HepG2 (cell line): ENCODE measurements around the gene ZCCHC24. TPM values are rescaled to one million over a fixed set of nuclear protein-coding genes. Genes with fewer than 3 reads are reported as not detected.

Experiments used
- ATAC-seq: fragments of 200-7000 bp; cut with Tn5 transposase; 3 replicates; pipeline ENCODE4 v1.9.1; 2020; ENCODE audit warnings: mild to moderate bottlenecking, moderate library complexity
- BruUV-seq: library from RNA; stranded (reverse); fragments of 400-500 nt; replicated peaks from 2 replicates; lab custom pipeline; 2021; lab: Mats Ljungman, UMichigan
- CTCF ChIA-PET: fragments of 300-600 bp; formaldehyde crosslinking; extraction: SDS; loops from one replicate; lab custom pipeline; 2021; ENCODE audit warnings: low total read pairs, inconsistent platforms, low intra/inter-chr PET ratio; lab: Yijun Ruan, JAX
- POLR2A ChIA-PET: fragments of 350-600 bp; sonication (Branson Sonifier 250); formaldehyde crosslinking; loops from one replicate; lab custom pipeline; 2020; ENCODE audit warnings: antibody characterized with exemption, inconsistent platforms; lab: Yijun Ruan, JAX
- DNase-seq: peaks from one replicate; pipeline ENCODE4 v3.0.0-alpha.2; 2015; ENCODE audit warnings: low spot score
- FAIRE-seq: peaks from 3 replicates; lab custom pipeline; 2011; peaks lifted over from hg19 to GRCh38; lab: Jason Lieb, UNC
- H2AFZ ChIP-seq: one replicate; pipeline ENCODE4 v1.6.1; 2011; ENCODE audit warnings: low read length, inconsistent platforms
- H3K27ac ChIP-seq: fragments of 300-600 bp; 3 replicates; pipeline ENCODE4 v1.8.0; 2011; ENCODE audit warnings: mixed run types, mild to moderate bottlenecking, mixed read lengths, low read length, inconsistent platforms; ENCODE audit not compliant: insufficient read depth; ENCODE audit errors: extremely low read length
- H3K27me3 ChIP-seq, 2 experiments: fragments of 200-600 bp in 1 of 2; 2 replicates in 1 of 2; 3 replicates in 1 of 2; pipeline versions ENCODE4 v1.6.0 to v1.8.0; 2011; ENCODE audit warnings: low read length in 2 of 2, mild to moderate bottlenecking in 2 of 2, moderate library complexity in 2 of 2, inconsistent platforms in 1 of 2; ENCODE audit not compliant: insufficient read depth in 2 of 2, control insufficient read depth in 1 of 2
- H3K36me3 ChIP-seq, 2 experiments: fragments of 200-600 bp in 1 of 2; replicated peaks in 1 of 2; 2 replicates in 1 of 2; 3 replicates in 1 of 2; pipeline versions ENCODE4 v1.5.1 to v1.8.0; 2011; ENCODE audit warnings: low read length in 2 of 2, inconsistent platforms in 1 of 2; ENCODE audit not compliant: insufficient read depth in 2 of 2, control insufficient read depth in 1 of 2
- H3K4me1 ChIP-seq: 2 replicates; pipeline ENCODE4 v1.5.1; 2012; ENCODE audit warnings: low read length, inconsistent platforms; ENCODE audit not compliant: insufficient read depth
- H3K4me2 ChIP-seq: 2 replicates; pipeline ENCODE4 v1.6.0; 2011; ENCODE audit warnings: low read depth, low read length, inconsistent platforms
- H3K4me3 ChIP-seq, 3 experiments: fragments of 200-600 bp in 1 of 3; sonication (generic), shearing (Covaris generic) in 1 of 3; replicated peaks in 1 of 3; 2 replicates each; pipeline ENCODE4 v1.5.1; 2011 to 2016; ENCODE audit warnings: low read length in 3 of 3, inconsistent platforms in 2 of 3, low read depth in 2 of 3, mild to moderate bottlenecking in 2 of 3, control low read depth in 1 of 3, mixed read lengths in 1 of 3; ENCODE audit not compliant: insufficient read depth in 1 of 3
- H3K79me2 ChIP-seq: one replicate; pipeline ENCODE4 v1.6.1; 2011; ENCODE audit warnings: low read length, inconsistent platforms; ENCODE audit not compliant: insufficient read depth
- H3K9ac ChIP-seq: 2 replicates; pipeline ENCODE4 v1.6.0; 2011; ENCODE audit warnings: mild to moderate bottlenecking, low read depth, low read length, inconsistent platforms; ENCODE audit not compliant: insufficient read depth
- H3K9me3 ChIP-seq: 2 replicates; pipeline ENCODE4 v1.5.1; 2012; ENCODE audit warnings: mild to moderate bottlenecking, low read length
- H4K20me1 ChIP-seq: 2 replicates; pipeline ENCODE4 v1.6.0; 2011; ENCODE audit warnings: inconsistent platforms, mild to moderate bottlenecking, low read length, moderate library complexity; ENCODE audit not compliant: insufficient read depth
- ASH2L ChIP-seq: fragments of 300-600, 200-600 bp; sonication (generic); IDR thresholded peaks from 2 replicates; pipeline ENCODE4 v1.7.0; 2017; ENCODE audit warnings: low read depth, mild to moderate bottlenecking, moderate library complexity, mixed read lengths, low read length; ENCODE audit not compliant: insufficient read length
- ATF7-NPFF ChIP-seq: sonication (generic); formaldehyde crosslinking; IDR thresholded peaks from 2 replicates; pipeline ENCODE4 v1.8.1; 2023; ENCODE audit warnings: mild to moderate bottlenecking, low read depth, missing genetic modification reagents, moderate library complexity
- CEBPB ChIP-seq: IDR thresholded peaks from 2 replicates; pipeline ENCODE4 v1.6.1; 2011; ENCODE audit warnings: low read depth, low read length, improper control_type of control experiment, borderline replicate concordance
- EHMT2 ChIP-seq: fragments of 200-600 bp; sonication (generic); IDR thresholded peaks from 2 replicates; pipeline ENCODE4 v1.7.0; 2017; ENCODE audit warnings: antibody characterized with exemption, low read depth, low read length, borderline replicate concordance
- HIC2 ChIP-seq: sonication (generic); formaldehyde crosslinking; IDR thresholded peaks from 2 replicates; pipeline ENCODE4 v1.9.0; 2022; ENCODE audit warnings: low read depth, missing genetic modification reagents
- HNRNPL ChIP-seq: fragments of 200-400 bp; formaldehyde crosslinking; IDR thresholded peaks from 2 replicates; pipeline ENCODE4 v1.6.1; 2017; ENCODE audit warnings: mild to moderate bottlenecking, low read depth, low read length
- KDM4B ChIP-seq: sonication (generic); formaldehyde crosslinking; IDR thresholded peaks from 2 replicates; pipeline ENCODE4 v1.4.0; 2020; ENCODE audit warnings: missing genetic modification reagents
- MTA3 ChIP-seq: sonication (generic); formaldehyde crosslinking; IDR thresholded peaks from 2 replicates; pipeline ENCODE4 v1.4.0; 2020; ENCODE audit warnings: missing genetic modification reagents
- NFYB ChIP-seq: sonication (generic); formaldehyde crosslinking; IDR thresholded peaks from 2 replicates; pipeline ENCODE4 v1.4.0; 2020; ENCODE audit warnings: missing genetic modification reagents
- RARG ChIP-seq: sonication (generic); formaldehyde crosslinking; IDR thresholded peaks from 2 replicates; pipeline ENCODE4 v1.4.0; 2020; ENCODE audit warnings: low read depth, mild to moderate bottlenecking, missing genetic modification reagents
- ZBTB33 ChIP-seq: sonication (generic); formaldehyde crosslinking; IDR thresholded peaks from 2 replicates; pipeline ENCODE4 v1.4.0; 2020; ENCODE audit warnings: missing genetic modification reagents
- ZBTB38 ChIP-seq: sonication (generic); formaldehyde crosslinking; IDR thresholded peaks from 2 replicates; pipeline ENCODE4 v1.5.1; 2020; ENCODE audit warnings: mild to moderate bottlenecking, missing genetic modification reagents
- ZNF224 ChIP-seq: sonication (generic); formaldehyde crosslinking; IDR thresholded peaks from 2 replicates; pipeline ENCODE4 v1.5.0; 2020; ENCODE audit warnings: mild to moderate bottlenecking, missing genetic modification reagents
- ZNF263 ChIP-seq: sonication (generic); formaldehyde crosslinking; IDR thresholded peaks from 2 replicates; pipeline ENCODE4 v1.4.0; 2020; ENCODE audit warnings: missing genetic modification reagents
- ZNF317 ChIP-seq: sonication (generic); formaldehyde crosslinking; IDR thresholded peaks from 2 replicates; pipeline ENCODE4 v1.5.0; 2020; ENCODE audit warnings: mild to moderate bottlenecking, missing genetic modification reagents
- ZNF7 ChIP-seq: IDR thresholded peaks from 2 replicates; pipeline ENCODE4 v1.6.1; 2016; ENCODE audit warnings: missing biosample characterization, missing genetic modification reagents
- ZNF768 ChIP-seq: sonication (generic); formaldehyde crosslinking; IDR thresholded peaks from 2 replicates; pipeline ENCODE4 v1.4.0; 2020; ENCODE audit warnings: missing genetic modification reagents
- ZNF850 ChIP-seq: sonication (generic); formaldehyde crosslinking; conservative IDR thresholded peaks from 2 replicates; pipeline ENCODE4 v1.9.0; 2021; ENCODE audit warnings: mild to moderate bottlenecking, missing genetic modification reagents
- WGBS: methylation state at CpG from one replicate; pipeline ENCODE4 v1.1.6; 2017; ENCODE audit warnings: low lambda C conversion rate; 5-methylcytosine and 5-hydroxymethylcytosine counted together
- in situ Hi-C: cut with HindIII; loops from 2 replicates; pipeline ENCODE4 v1.10.0; 2017; ENCODE audit warnings: low pct_unique_long_range_greater_than_20kb; ENCODE audit not compliant: extremely low pct_ligation_motif_present
- intact Hi-C: fragments of 100-400 bp; cut with micrococcal nuclease; formaldehyde crosslinking; loops from one replicate; pipeline ENCODE4 v1.10.0; 2022; ENCODE audit not compliant: unreplicated experiment
- polyA plus RNA-seq, 8 experiments: library from polyadenylated mRNA; depleted of rRNA in 3 of 8; stranded (reverse) in 7 of 8; unstranded in 1 of 8; fragments of >200 nt; fragmentation: Illumina TruSeq in 4 of 8; extraction: Trizol in 4 of 8; gene quantifications; 2 replicates each; pipeline versions ENCODE4 v1.2.1 to v1.2.3, GENCODE V29; 2011 to 2016; ENCODE audit warnings: low read depth in 4 of 8, missing spikeins in 1 of 8, mixed read lengths in 1 of 8; ENCODE audit not compliant: insufficient read depth in 1 of 8
- total RNA-seq, 5 experiments: library from RNA; depleted of rRNA; stranded (reverse); fragments of >200 nt; fragmentation: Illumina TruSeq; extraction: Trizol; gene quantifications; 2 replicates each; pipeline ENCODE4 v1.2.3, GENCODE V29; 2016; ENCODE audit warnings: low read depth in 1 of 5
- TF ChIP-seq, protein P1 (sequence below): sonication (generic); formaldehyde crosslinking; IDR thresholded peaks from 2 replicates; pipeline ENCODE4 v1.5.0; 2020; ENCODE audit warnings: mild to moderate bottlenecking, missing genetic modification reagents, moderate library complexity

Gene ZCCHC24
- total and polyA plus RNA-seq, 2 of the 13 experiments (the other 11 are each of a cell fraction or from before 2014, with no cell fraction given) = 3.1 to 7.9 TPM

GRCh38 chr10:79406683-79407422 is 38.6 kb downstream of the ZCCHC24 start:
- no peaks in the 10 kb centered on the region for H3K27me3 ChIP-seq
- no peak overlapping the region for H2AFZ ChIP-seq
- no peaks in the 10 kb centered on the region for H3K79me2 ChIP-seq
- in situ Hi-C loops (no loop called here), intact Hi-C loops (no loop called here)
- H3K4me2 ChIP-seq = no peak overlapping the region
- H3K27ac ChIP-seq = no peak overlapping the region
- no peaks in the 10 kb centered on the region for H3K36me3 ChIP-seq
- WGBS = 65% methylated on average over 12 of the region's 13 CpGs
- FAIRE-seq = no peak
- H3K4me1 ChIP-seq = peaks cover 71% of the 10 kb centered on the region
- no peaks in the 10 kb centered on the region for H4K20me1 ChIP-seq
- ChIA-PET POLR2A (no interaction called here), CTCF (no interaction called here)
- H3K4me3 ChIP-seq = no peak overlapping the region
- no peaks in the 10 kb centered on the region for H3K9me3 ChIP-seq
- no TSS peak for BruUV-seq
- no peak overlapping the region for H3K9ac ChIP-seq
- DNase-seq = no peak
- peak; percentile 5; the same call in 1 of the 3 replicates for ATAC-seq
- TF ChIP-seq ZNF317 (no peak), RARG (no peak), CEBPB (no peak), ZNF263 (peak; percentile 94), ZNF224 (CRISPR knock-in tag) (no peak), ZBTB38 (0 out of 2 replicates have a peak, but pooled peaks have one; percentile 8), ATF7-NPFF (CRISPR knock-in tag) (no peak), ZNF768 (CRISPR knock-in tag) (peak; percentile 92), ZNF7 (CRISPR knock-in tag) (0 out of 2 replicates have a peak, but pooled peaks have one; percentile 13), ZBTB33 (CRISPR knock-in tag) (peak; percentile 86), ZNF850 (no peak), NFYB (CRISPR knock-in tag) (no peak), KDM4B (CRISPR knock-in tag) (no peak), HNRNPL (peak; percentile 58; the same call in 1 of the 2 replicates), MTA3 (no peak), ASH2L (no peak), HIC2 (CRISPR knock-in tag) (no peak), EHMT2 (no peak)
- TF ChIP-seq, protein P1, sequence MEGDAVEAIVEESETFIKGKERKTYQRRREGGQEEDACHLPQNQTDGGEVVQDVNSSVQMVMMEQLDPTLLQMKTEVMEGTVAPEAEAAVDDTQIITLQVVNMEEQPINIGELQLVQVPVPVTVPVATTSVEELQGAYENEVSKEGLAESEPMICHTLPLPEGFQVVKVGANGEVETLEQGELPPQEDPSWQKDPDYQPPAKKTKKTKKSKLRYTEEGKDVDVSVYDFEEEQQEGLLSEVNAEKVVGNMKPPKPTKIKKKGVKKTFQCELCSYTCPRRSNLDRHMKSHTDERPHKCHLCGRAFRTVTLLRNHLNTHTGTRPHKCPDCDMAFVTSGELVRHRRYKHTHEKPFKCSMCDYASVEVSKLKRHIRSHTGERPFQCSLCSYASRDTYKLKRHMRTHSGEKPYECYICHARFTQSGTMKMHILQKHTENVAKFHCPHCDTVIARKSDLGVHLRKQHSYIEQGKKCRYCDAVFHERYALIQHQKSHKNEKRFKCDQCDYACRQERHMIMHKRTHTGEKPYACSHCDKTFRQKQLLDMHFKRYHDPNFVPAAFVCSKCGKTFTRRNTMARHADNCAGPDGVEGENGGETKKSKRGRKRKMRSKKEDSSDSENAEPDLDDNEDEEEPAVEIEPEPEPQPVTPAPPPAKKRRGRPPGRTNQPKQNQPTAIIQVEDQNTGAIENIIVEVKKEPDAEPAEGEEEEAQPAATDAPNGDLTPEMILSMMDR = peak; percentile 11; the same call in 1 of the 2 replicates
